Gastrocnemius medialis (tissue), 4 donors: ENCODE results near the gene OR1D5. TPM values are rescaled to one million over a fixed set of nuclear protein-coding genes. Genes with fewer than 3 reads are reported as not detected.

Experiments used
- ATAC-seq, 2 donors: fragments of 150-250 bp; one replicate each; pipeline ENCODE4 v1.9.1; 2016
- DNase-seq, 2 donors: peaks; one replicate each; pipeline ENCODE4 v3.0.0-alpha.2; 2019
- H3K27ac ChIP-seq, 4 donors: fragments of 200-600 bp; sonication (generic); 1 replicate in 1 of 4; 2 replicates in 3 of 4; pipeline ENCODE4 v1.5.1; 2016 to 2018; ENCODE audit warnings: mild to moderate bottlenecking in 2 of 4, moderate library complexity in 1 of 4
- H3K27me3 ChIP-seq, 3 donors: fragments of 200-600 bp; sonication (generic) in 2 of 3; 1 replicate in 1 of 3; 2 replicates in 2 of 3; pipeline versions ENCODE4 v1.5.1 to v1.6.0; 2016 to 2019; ENCODE audit warnings: mild to moderate bottlenecking in 1 of 3, moderate library complexity in 1 of 3
- H3K36me3 ChIP-seq, 2 donors: fragments of 200-600 bp; sonication (generic) in 1 of 2; one replicate each; pipeline ENCODE4 v1.5.1; 2017 to 2018
- H3K4me1 ChIP-seq, 2 donors: fragments of 200-600 bp; sonication (generic) in 1 of 2; one replicate each; pipeline ENCODE4 v1.5.1; 2016 to 2017; ENCODE audit warnings: mild to moderate bottlenecking in 2 of 2
- H3K4me3 ChIP-seq, 4 donors: fragments of 200-600 bp; sonication (generic) in 3 of 4; 1 replicate in 1 of 4; 2 replicates in 3 of 4; pipeline ENCODE4 v1.5.1; 2016 to 2019; ENCODE audit warnings: mild to moderate bottlenecking in 2 of 4
- H3K9me3 ChIP-seq, 3 donors: fragments of 200-600 bp; sonication (generic) in 2 of 3; 1 replicate in 1 of 3; 2 replicates in 2 of 3; pipeline ENCODE4 v1.5.1; 2016 to 2019
- POLR2A ChIP-seq, 2 donors: fragments of 450-650 bp; IDR thresholded peaks; one replicate each; pipeline ENCODE4 v1.6.1; 2017; ENCODE audit warnings: antibody characterized with exemption in 2 of 2, mild to moderate bottlenecking in 2 of 2, moderate library complexity in 2 of 2
- in situ Hi-C, 4 donors: fragments of 200-750 bp; cut with MboI; loops; one replicate each; pipeline versions ENCODE4 v1.15.0 to v1.8.0; 2017; ENCODE audit warnings: low sequenced_read_pairs in 4 of 4
- intact Hi-C: fragments of 100-400 bp; cut with DNase I; formaldehyde crosslinking; loops from one replicate; pipeline ENCODE4 v1.15.1; 2023; ENCODE audit warnings: low total_unique reads
- total RNA-seq, 4 donors: library from RNA; depleted of rRNA; stranded (reverse); fragments of >200 nt; gene quantifications; one replicate each; pipeline versions ENCODE4 v1.1.0 to v1.2.3, GENCODE V29; 2016
- TF ChIP-seq, protein P1 (sequence below), 5 experiments: fragments of 450-650 bp in 3 of 5; fragments of 200-600 bp in 2 of 5; sonication (generic) in 2 of 5; IDR thresholded peaks in 4 of 5; conservative IDR thresholded peaks in 1 of 5; 1 replicate in 4 of 5; 2 replicates in 1 of 5; pipeline ENCODE4 v1.5.1; 2016 to 2019; ENCODE audit warnings: antibody characterized with exemption in 5 of 5, mild to moderate bottlenecking in 3 of 5, moderate library complexity in 3 of 5

Gene OR1D5
- total RNA-seq, 4 donors from 2014 or later, result not detected

DNA sequence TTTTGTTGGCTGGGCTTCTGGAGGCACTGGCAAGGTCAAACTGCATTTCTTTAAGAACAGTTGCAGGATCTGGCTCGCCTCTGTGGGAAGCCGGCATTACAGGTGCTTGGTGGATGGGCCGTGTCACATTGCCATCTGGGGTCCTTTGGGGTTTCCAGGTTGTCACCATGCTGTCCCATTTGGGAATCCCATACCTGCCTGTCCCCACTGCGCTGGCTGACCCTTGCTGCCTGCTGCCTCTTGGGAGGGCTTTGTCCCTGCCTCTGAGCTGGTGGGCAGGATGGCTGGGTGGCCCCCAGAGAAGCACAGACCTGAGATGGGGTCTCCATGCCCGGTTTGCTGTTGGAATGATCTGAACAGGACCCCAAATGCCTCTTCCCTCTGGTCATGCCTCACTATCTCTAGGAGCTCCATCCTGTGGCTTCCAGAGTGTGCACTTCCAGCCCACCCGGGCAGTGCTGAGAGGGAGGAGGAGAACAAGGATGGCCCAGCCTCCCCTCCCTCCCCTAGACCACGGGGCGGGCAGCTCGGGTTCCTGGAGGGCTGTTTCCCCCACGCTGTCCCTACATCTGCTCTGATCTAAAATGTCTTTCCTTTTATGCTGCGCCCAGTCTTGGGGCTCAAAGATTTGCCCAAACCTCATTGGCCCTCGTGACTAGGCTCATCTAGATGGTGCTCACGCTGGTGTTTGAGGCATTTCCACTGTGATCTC lies 28.0 kb downstream of the OR1D5 start:
- ATAC-seq (no peak), DNase-seq (no peak)
- H3K36me3 ChIP-seq, result no peaks in the 10 kb centered on the region
- TF ChIP-seq, protein P1, sequence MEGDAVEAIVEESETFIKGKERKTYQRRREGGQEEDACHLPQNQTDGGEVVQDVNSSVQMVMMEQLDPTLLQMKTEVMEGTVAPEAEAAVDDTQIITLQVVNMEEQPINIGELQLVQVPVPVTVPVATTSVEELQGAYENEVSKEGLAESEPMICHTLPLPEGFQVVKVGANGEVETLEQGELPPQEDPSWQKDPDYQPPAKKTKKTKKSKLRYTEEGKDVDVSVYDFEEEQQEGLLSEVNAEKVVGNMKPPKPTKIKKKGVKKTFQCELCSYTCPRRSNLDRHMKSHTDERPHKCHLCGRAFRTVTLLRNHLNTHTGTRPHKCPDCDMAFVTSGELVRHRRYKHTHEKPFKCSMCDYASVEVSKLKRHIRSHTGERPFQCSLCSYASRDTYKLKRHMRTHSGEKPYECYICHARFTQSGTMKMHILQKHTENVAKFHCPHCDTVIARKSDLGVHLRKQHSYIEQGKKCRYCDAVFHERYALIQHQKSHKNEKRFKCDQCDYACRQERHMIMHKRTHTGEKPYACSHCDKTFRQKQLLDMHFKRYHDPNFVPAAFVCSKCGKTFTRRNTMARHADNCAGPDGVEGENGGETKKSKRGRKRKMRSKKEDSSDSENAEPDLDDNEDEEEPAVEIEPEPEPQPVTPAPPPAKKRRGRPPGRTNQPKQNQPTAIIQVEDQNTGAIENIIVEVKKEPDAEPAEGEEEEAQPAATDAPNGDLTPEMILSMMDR (IDR thresholded peaks at IDR 0.05 in 4 of 5, conservative IDR thresholded peaks at IDR 0.05 in 1 of 5), result no peak
- peaks cover 4 to 7% (median 6%) of the 10 kb centered on the region in 3 donors for H3K27me3 ChIP-seq
- no peaks in the 10 kb centered on the region for H3K9me3 ChIP-seq
- intact Hi-C loops, result no loop called here
- H3K27ac ChIP-seq, result no peak overlapping the region
- H3K4me1 ChIP-seq, result peaks cover 0 to 5% of the 10 kb centered on the region in 2 donors
- no peak overlapping the region for H3K4me3 ChIP-seq
- in situ Hi-C loops, result no loop called here

DNA sequence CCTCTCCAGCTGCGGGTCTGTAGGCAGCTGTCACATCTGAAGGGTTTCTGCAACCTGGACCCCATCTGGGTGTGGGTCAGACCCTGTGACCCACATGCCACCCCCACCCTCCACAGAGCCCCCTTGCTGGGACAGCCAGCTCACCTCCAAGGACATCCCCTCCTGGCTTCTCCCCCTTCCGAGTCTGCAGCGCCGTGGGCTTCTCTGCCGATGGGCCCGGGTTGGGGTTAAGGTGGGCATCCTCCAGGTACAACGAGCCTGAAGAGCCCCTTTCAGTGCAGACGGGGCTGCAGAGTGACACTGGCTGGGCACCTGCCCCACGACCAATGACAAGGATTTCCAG lies 28.9 kb downstream of the OR1D5 start:
- no peaks in the 10 kb centered on the region for H3K36me3 ChIP-seq
- peaks cover 4 to 6% (median 4%) of the 10 kb centered on the region in 3 donors for H3K27me3 ChIP-seq
- TF ChIP-seq POLR2A (IDR thresholded peaks at IDR 0.05), result no peak
- TF ChIP-seq, protein P1 (IDR thresholded peaks at IDR 0.05 in 4 of 5, conservative IDR thresholded peaks at IDR 0.05 in 1 of 5), result no peak
- H3K9me3 ChIP-seq, result no peaks in the 10 kb centered on the region
- DNase-seq (no peak), ATAC-seq (no peak)
- H3K4me1 ChIP-seq, result peaks cover 0 to 5% of the 10 kb centered on the region in 2 donors
- H3K4me3 ChIP-seq, result no peak overlapping the region
- no peak overlapping the region for H3K27ac ChIP-seq
- in situ Hi-C loops (no loop called here), intact Hi-C loops (no loop called here)

DNA sequence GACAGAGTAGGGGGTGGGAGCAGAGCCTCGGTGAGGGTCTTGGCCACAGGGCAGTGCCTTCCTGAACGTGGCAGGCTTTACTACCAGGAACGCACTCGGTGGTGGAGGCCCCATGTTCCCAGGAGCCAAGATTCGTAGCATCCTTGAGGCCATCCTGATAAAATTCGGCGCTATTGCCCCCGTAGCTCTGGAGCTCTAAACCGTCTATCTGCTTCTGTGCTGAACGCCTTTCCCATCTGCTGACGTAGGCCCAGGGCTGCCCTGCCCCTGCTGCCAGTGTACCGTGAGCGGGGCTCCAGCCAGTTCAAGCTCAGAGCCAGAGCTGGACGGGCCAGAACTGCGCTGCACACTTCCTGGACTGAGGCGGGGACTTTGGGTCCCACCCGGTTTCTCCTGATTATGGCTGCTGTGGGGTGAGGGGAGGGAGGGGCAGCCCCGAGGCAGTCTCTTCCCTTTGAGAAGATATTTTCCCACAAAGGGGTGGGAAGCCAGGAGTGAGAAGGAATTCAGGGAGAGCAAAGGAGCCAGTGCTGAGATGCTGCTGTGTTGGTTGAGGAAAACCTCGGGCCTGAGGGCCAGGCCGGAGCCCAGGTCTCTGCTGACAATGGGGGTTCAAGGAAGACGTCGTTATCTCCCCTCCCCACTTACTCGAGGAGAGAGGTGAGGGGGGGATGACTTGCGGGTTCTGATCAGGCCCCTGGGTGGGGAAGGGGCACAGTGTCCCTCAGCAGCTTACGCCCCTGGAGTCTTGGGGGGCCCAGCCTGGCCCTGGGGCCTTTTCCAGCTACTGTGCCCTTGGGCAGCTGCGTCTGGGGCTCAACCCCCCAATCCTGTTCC lies 29.4 kb downstream of the OR1D5 start:
- H3K27me3 ChIP-seq, result peaks cover 1 to 6% (median 4%) of the 10 kb centered on the region in 3 donors
- DNase-seq (no peak), ATAC-seq (no peak)
- no peaks in the 10 kb centered on the region for H3K36me3 ChIP-seq
- intact Hi-C loops (no loop called here), in situ Hi-C loops (no loop called here)
- peaks cover 0 to 5% of the 10 kb centered on the region in 2 donors for H3K4me1 ChIP-seq
- H3K4me3 ChIP-seq, result no peak overlapping the region
- no peak overlapping the region for H3K27ac ChIP-seq
- TF ChIP-seq, protein P1 (IDR thresholded peaks at IDR 0.05 in 4 of 5, conservative IDR thresholded peaks at IDR 0.05 in 1 of 5), result no peak
- no peak for TF ChIP-seq POLR2A (IDR thresholded peaks at IDR 0.05)
- H3K9me3 ChIP-seq, result no peaks in the 10 kb centered on the region

DNA sequence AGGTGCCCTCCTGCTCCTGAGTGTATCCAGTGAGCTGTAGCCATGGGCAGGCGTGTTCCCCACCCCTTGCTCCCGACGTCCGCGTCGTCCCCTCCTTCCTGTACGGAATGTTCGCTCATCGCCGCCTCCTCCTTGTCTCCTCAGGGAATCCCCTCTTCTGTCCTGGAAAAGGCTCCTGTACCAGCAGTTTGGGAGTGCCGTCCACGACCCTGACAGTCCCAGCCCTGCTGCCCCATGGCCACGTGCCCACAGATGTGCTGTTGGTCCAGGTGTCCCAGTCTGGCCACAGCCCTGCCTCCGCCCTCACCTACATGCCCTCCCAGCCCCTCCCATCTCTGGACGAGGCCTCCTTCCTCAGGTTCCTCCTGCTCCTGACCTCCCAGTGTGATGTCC lies 30.2 kb downstream of the OR1D5 start:
- ATAC-seq, result no peak
- no peak for DNase-seq
- Histone ChIP-seq H3K4me1 (peaks cover 0 to 5% of the 10 kb centered on the region in 2 donors), H3K9me3 (no peaks in the 10 kb centered on the region), H3K27me3 (peaks cover 0 to 6% (median 4%) of the 10 kb centered on the region in 3 donors), H3K27ac (no peak overlapping the region), H3K36me3 (no peaks in the 10 kb centered on the region), H3K4me3 (no peak overlapping the region)
- intact Hi-C loops, result no loop called here
- in situ Hi-C loops, result no loop called here
- TF ChIP-seq, protein P1 (IDR thresholded peaks at IDR 0.05 in 4 of 5, conservative IDR thresholded peaks at IDR 0.05 in 1 of 5), result no peak
- TF ChIP-seq POLR2A (IDR thresholded peaks at IDR 0.05), result no peak
